Liver (tissue), 9 donors: ENCODE measurements around the gene PLEK2. TPM values are rescaled to one million over a fixed set of nuclear protein-coding genes. Genes with fewer than 3 reads are reported as not detected.

Experiments
- DNase-seq: peaks from one replicate; pipeline ENCODE4 v3.0.0-alpha.2; 2017; ENCODE audit warnings: low spot score
- H3K27ac ChIP-seq, 2 donors: one replicate each; pipeline ENCODE4 v1.7.0; 2013; ENCODE audit warnings: inconsistent platforms in 2 of 2, low read length in 2 of 2, control low read depth in 1 of 2, low read depth in 1 of 2, mild to moderate bottlenecking in 1 of 2
- H3K27me3 ChIP-seq, 4 donors: one replicate each; pipeline versions ENCODE4 v1.6.1 to v1.7.0; 2013; ENCODE audit warnings: low read length in 3 of 4, inconsistent platforms in 1 of 4, mild to moderate bottlenecking in 1 of 4, moderate library complexity in 1 of 4; ENCODE audit not compliant: control insufficient read depth in 4 of 4, insufficient read depth in 4 of 4
- H3K36me3 ChIP-seq, 4 donors: one replicate each; pipeline versions ENCODE4 v1.6.1 to v1.7.0; 2013; ENCODE audit warnings: low read length in 3 of 4, mild to moderate bottlenecking in 3 of 4, low read depth in 1 of 4, moderate library complexity in 1 of 4; ENCODE audit not compliant: control insufficient read depth in 4 of 4, insufficient read depth in 3 of 4
- H3K4me1 ChIP-seq, 4 donors: one replicate each; pipeline versions ENCODE4 v1.6.1 to v1.7.0; 2013; ENCODE audit warnings: low read length in 3 of 4, mild to moderate bottlenecking in 3 of 4, moderate library complexity in 1 of 4; ENCODE audit not compliant: control insufficient read depth in 4 of 4, insufficient read depth in 4 of 4
- H3K4me3 ChIP-seq, 3 donors: one replicate each; pipeline versions ENCODE4 v1.6.1 to v1.7.0; 2013; ENCODE audit warnings: low read length in 3 of 3, control low read depth in 1 of 3, low read depth in 1 of 3, mild to moderate bottlenecking in 1 of 3
- H3K9ac ChIP-seq, 2 donors: one replicate each; pipeline ENCODE4 v1.7.0; 2013; ENCODE audit warnings: low read length in 2 of 2, mild to moderate bottlenecking in 2 of 2, moderate library complexity in 2 of 2, control low read depth in 1 of 2, low read depth in 1 of 2
- H3K9me3 ChIP-seq, 4 donors: one replicate each; pipeline versions ENCODE4 v1.6.1 to v1.7.0; 2013; ENCODE audit warnings: low read length in 3 of 4; ENCODE audit not compliant: control insufficient read depth in 4 of 4
- ATF3 ChIP-seq: IDR thresholded peaks from 2 replicates; pipeline ENCODE4 v1.6.1; 2016; ENCODE audit warnings: antibody characterized with exemption
- CTCF ChIP-seq: fragments of 150-350 bp; IDR thresholded peaks from 2 replicates; pipeline ENCODE4 v1.5.1; 2017; ENCODE audit warnings: improper control_type of control experiment, low read depth, low read length; ENCODE audit not compliant: missing input control
- EGR1 ChIP-seq, 2 donors: IDR thresholded peaks; 2 replicates each; pipeline ENCODE4 v1.6.1; 2016 to 2018; ENCODE audit warnings: antibody characterized with exemption in 2 of 2, low read depth in 2 of 2
- FOXA1 ChIP-seq: IDR thresholded peaks from 2 replicates; pipeline ENCODE4 v1.6.1; 2016; ENCODE audit warnings: antibody characterized with exemption
- FOXA2 ChIP-seq: IDR thresholded peaks from 2 replicates; pipeline ENCODE4 v1.6.1; 2016; ENCODE audit warnings: antibody characterized with exemption
- GABPA ChIP-seq, 2 donors: IDR thresholded peaks in 1 of 2; conservative IDR thresholded peaks in 1 of 2; 2 replicates each; pipeline ENCODE4 v1.6.1; 2016; ENCODE audit warnings: antibody characterized with exemption in 2 of 2, mild to moderate bottlenecking in 1 of 2, moderate library complexity in 1 of 2
- HNF4A ChIP-seq, 2 donors: conservative IDR thresholded peaks; 2 replicates each; pipeline ENCODE4 v1.6.1; 2016; ENCODE audit warnings: antibody characterized with exemption in 2 of 2, mild to moderate bottlenecking in 2 of 2
- HNF4G ChIP-seq: IDR thresholded peaks from 2 replicates; pipeline ENCODE4 v1.6.1; 2016; ENCODE audit warnings: antibody characterized with exemption
- JUND ChIP-seq, 2 donors: IDR thresholded peaks; 2 replicates each; pipeline ENCODE4 v1.6.1; 2016; ENCODE audit warnings: antibody characterized with exemption in 2 of 2
- MAX ChIP-seq: IDR thresholded peaks from 2 replicates; pipeline ENCODE4 v1.6.1; 2016; ENCODE audit warnings: antibody characterized with exemption
- NR2F2 ChIP-seq: IDR thresholded peaks from 2 replicates; pipeline ENCODE4 v1.6.1; 2016; ENCODE audit warnings: antibody characterized with exemption
- RAD21 ChIP-seq, 2 donors: IDR thresholded peaks; 2 replicates each; pipeline ENCODE4 v1.6.1; 2016; ENCODE audit warnings: antibody characterized with exemption in 2 of 2, mild to moderate bottlenecking in 2 of 2
- REST ChIP-seq: IDR thresholded peaks from 2 replicates; pipeline ENCODE4 v1.6.1; 2016; ENCODE audit warnings: antibody characterized with exemption, mild to moderate bottlenecking
- RXRA ChIP-seq, 2 donors: IDR thresholded peaks; 2 replicates each; pipeline ENCODE4 v1.6.1; 2017 to 2018; ENCODE audit warnings: antibody characterized with exemption in 2 of 2, mild to moderate bottlenecking in 1 of 2
- SP1 ChIP-seq: IDR thresholded peaks from 2 replicates; pipeline ENCODE4 v1.6.1; 2018; ENCODE audit warnings: antibody characterized with exemption, mild to moderate bottlenecking
- TAF1 ChIP-seq: conservative IDR thresholded peaks from 2 replicates; pipeline ENCODE4 v1.6.1; 2016; ENCODE audit warnings: antibody characterized with exemption, mild to moderate bottlenecking
- YY1 ChIP-seq: IDR thresholded peaks from 2 replicates; pipeline ENCODE4 v1.6.1; 2016; ENCODE audit warnings: antibody characterized with exemption, mild to moderate bottlenecking
- ZBTB33 ChIP-seq: IDR thresholded peaks from 2 replicates; pipeline ENCODE4 v1.6.1; 2016; ENCODE audit warnings: antibody characterized with exemption
- WGBS: extraction: QIAGEN DNeasy Blood & Tissue Kit; methylation state at CpG from one replicate; pipeline ENCODE4 v1.1.7; 2013; 5-methylcytosine and 5-hydroxymethylcytosine counted together
- polyA plus RNA-seq, 2 donors: library from polyadenylated mRNA; stranded (reverse) in 1 of 2; unstranded in 1 of 2; fragments of 200-250 nt in 1 of 2; fragments of >200 nt in 1 of 2; fragmentation: Nextera tagmentation in 1 of 2; extraction: Ambion mirVana in 1 of 2; gene quantifications; one replicate each; pipeline versions ENCODE4 v1.2.1 to v1.2.3, GENCODE V29; 2013 to 2015
- total RNA-seq, 2 donors: library from RNA; depleted of rRNA; stranded (reverse); fragments of >200 nt; gene quantifications; one replicate each; pipeline ENCODE4 v1.2.3, GENCODE V29; 2014
- donor health status: healthy.
- donor health status: healthy.
- donor health status: healthy.
- donor health status: healthy.
- donor health status: healthy.

The PLEK2 gene
- total and polyA plus RNA-seq, 4 donors, result 6.1 to 17.4 (median 11.2) TPM

- Histone ChIP-seq H3K27ac (no peak overlapping the region), H3K9ac (no peak overlapping the region), H3K36me3 (no peaks in the 10 kb centered on the region), H3K27me3 (peaks cover 0 to 3% (median 0%) of the 10 kb centered on the region in 4 donors), H3K4me1 (peaks cover 0 to 6% (median 2%) of the 10 kb centered on the region in 4 donors), H3K4me3 (no peak overlapping the region), H3K9me3 (no peaks in the 10 kb centered on the region)
- TF ChIP-seq GABPA (IDR thresholded peaks at IDR 0.05 in 1 of 2, conservative IDR thresholded peaks at IDR 0.05 in 1 of 2) (no peak), RAD21 (IDR thresholded peaks at IDR 0.05) (no peak), JUND (IDR thresholded peaks at IDR 0.05) (no peak), TAF1 (no peak), REST (no peak), EGR1 (IDR thresholded peaks at IDR 0.05; ENCODE audit: low read depth in 2 of 2) (no peak), FOXA2 (no peak), ATF3 (no peak), MAX (no peak), YY1 (no peak), ZBTB33 (no peak), HNF4A (conservative IDR thresholded peaks at IDR 0.05) (no peak), FOXA1 (no peak), NR2F2 (no peak), SP1 (no peak), HNF4G (no peak), RXRA (IDR thresholded peaks at IDR 0.05) (no peak), CTCF (no peak)
- DNase-seq, result no peak
- WGBS, result 76% methylated on average over 7 of the region's 7 CpGs
Observed at GRCh38 chr14:67428501-67429031, 16.6 kb upstream of the PLEK2 start.
